Testis (tissue), 3 donors: Measurements from ENCODE around the gene DNAJC4. TPM values are rescaled to one million over a fixed set of nuclear protein-coding genes. Genes with fewer than 3 reads are reported as not detected.

ENCODE experiments used
- DNase-seq: peaks from one replicate; pipeline ENCODE4 v3.0.0-alpha.2; 2019
- H3K27ac ChIP-seq, 2 donors: fragments of 200-600 bp; sonication (generic); one replicate each; pipeline ENCODE4 v1.5.1; 2019
- H3K27me3 ChIP-seq: fragments of 200-600 bp; sonication (generic); one replicate; pipeline ENCODE4 v1.5.1; 2019
- H3K36me3 ChIP-seq: fragments of 200-600 bp; sonication (generic); one replicate; pipeline ENCODE4 v1.5.1; 2017; ENCODE audit warnings: low read depth; ENCODE audit errors: missing control alignments
- H3K4me1 ChIP-seq: fragments of 200-600 bp; sonication (generic); one replicate; pipeline ENCODE4 v1.5.1; 2019
- H3K4me3 ChIP-seq, 2 donors: fragments of 200-600 bp; sonication (generic); one replicate each; pipeline ENCODE4 v1.5.1; 2017 to 2019
- H3K9me3 ChIP-seq: fragments of 200-600 bp; sonication (generic); one replicate; pipeline ENCODE4 v1.5.1; 2017
- CTCF ChIP-seq, 3 experiments: fragments of 450-650 bp in 2 of 3; fragments of 200-600 bp in 1 of 3; sonication (generic) in 1 of 3; IDR thresholded peaks; one replicate each; pipeline ENCODE4 v1.5.1; 2016 to 2019; ENCODE audit warnings: antibody characterized with exemption in 3 of 3, mild to moderate bottlenecking in 2 of 3, moderate library complexity in 1 of 3
- POLR2A ChIP-seq: fragments of 450-650 bp; IDR thresholded peaks from one replicate; pipeline ENCODE4 v1.6.1; 2017; ENCODE audit warnings: antibody characterized with exemption, mild to moderate bottlenecking, moderate library complexity
- WGBS, 2 donors: methylation state at CpG; one replicate each; pipeline ENCODE4 v1.1.5; 2018; 5-methylcytosine and 5-hydroxymethylcytosine counted together
- intact Hi-C: fragments of 100-400 bp; cut with DNase I; formaldehyde crosslinking; loops from one replicate; pipeline ENCODE4 v1.15.1; 2023; ENCODE audit warnings: low total_unique reads
- polyA plus RNA-seq: library from polyadenylated mRNA; stranded (reverse); fragments of 350-450 nt; fragmentation: Illumina TruSeq; extraction: RNeasy Lipid Tissue Mini Kit (QIAGEN cat#74804); gene quantifications from one replicate; pipeline ENCODE4 v1.2.3, GENCODE V29; 2014; ENCODE audit warnings: low read depth, low replicate concordance; ENCODE audit not compliant: insufficient read depth
- total RNA-seq, 2 donors: library from RNA; depleted of rRNA; stranded (reverse); fragments of >200 nt; gene quantifications; one replicate each; pipeline ENCODE4 v1.2.3, GENCODE V29; 2016

DNAJC4 gene
- total and polyA plus RNA-seq, 3 donors from 2014 or later, result 105 to 303 (median 254) TPM

DNA sequence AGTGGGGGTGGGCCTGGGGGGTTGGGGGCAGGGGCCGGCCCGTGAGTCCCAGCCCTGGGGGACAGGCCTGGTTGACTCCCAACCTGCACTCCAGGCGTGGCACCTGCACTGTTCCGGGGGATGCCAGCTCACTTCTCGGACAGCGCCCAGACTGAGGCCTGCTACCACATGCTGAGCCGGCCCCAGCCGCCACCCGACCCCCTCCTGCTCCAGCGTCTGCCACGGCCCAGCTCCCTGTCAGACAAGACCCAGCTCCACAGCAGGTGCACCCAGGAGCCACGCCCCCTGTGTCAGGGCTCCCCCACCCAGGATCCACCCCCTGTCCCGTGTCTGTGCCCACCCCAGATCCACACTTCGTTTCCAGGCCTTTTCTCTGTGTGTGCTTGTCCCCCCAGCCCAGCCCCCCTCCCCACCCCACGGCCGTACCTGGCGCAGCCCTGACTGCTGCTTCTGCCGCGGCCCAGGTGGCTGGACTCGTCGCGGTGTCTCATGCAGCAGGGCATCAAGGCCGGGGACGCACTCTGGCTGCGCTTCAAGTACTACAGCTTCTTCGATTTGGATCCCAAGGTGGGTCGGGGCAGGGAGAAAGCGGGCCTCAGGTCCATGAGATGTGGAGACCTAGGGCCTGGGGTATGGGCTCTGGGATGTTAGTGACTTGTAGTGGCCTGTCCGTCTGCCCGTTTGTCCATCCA, 19.0 kb upstream of the DNAJC4 start:
- 81 to 88% methylated on average over 15 to 30 of the region's 30 CpGs for WGBS, 2 donors
- H3K4me3 ChIP-seq, result no peak overlapping the region
- DNase-seq, result no peak
- no peaks in the 10 kb centered on the region for H3K36me3 ChIP-seq
- TF ChIP-seq CTCF (IDR thresholded peaks at IDR 0.05), result no peak
- TF ChIP-seq POLR2A, result no peak
- H3K27ac ChIP-seq, result no peak overlapping the region
- H3K4me1 ChIP-seq, result peaks cover 6% of the 10 kb centered on the region
- H3K27me3 ChIP-seq, result no peaks in the 10 kb centered on the region
- no peaks in the 10 kb centered on the region for H3K9me3 ChIP-seq
- intact Hi-C loops, result no loop called here

DNA sequence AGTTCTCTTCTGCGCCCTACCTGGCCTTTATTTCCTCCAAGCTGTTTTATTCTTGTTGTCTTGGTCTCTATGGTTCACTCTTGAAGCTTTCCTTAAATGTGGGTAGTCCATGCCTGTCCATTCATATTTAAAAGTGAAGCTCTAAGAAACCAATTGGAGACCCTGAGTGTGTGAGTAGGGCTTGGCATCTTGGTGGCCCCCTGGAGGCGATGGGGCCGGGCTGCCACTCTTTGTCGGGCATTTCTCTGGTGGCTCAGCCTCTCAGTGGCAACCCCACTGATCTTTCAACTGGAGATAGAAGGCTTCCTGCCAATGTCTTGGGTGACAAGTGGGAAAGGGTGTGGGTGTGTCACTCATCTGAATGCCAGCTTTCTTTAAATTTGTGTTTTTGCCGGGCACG, 13.5 kb upstream of the DNAJC4 start:
- no peaks in the 10 kb centered on the region for H3K9me3 ChIP-seq
- intact Hi-C loops, result no loop called here
- no peaks in the 10 kb centered on the region for H3K27me3 ChIP-seq
- no peak overlapping the region for H3K27ac ChIP-seq
- no peak for TF ChIP-seq POLR2A
- no peak for TF ChIP-seq CTCF (IDR thresholded peaks at IDR 0.05)
- no peaks in the 10 kb centered on the region for H3K36me3 ChIP-seq
- 90 to 95% methylated on average over 6 of the region's 6 CpGs for WGBS, 2 donors
- DNase-seq, result no peak
- H3K4me3 ChIP-seq, result no peak overlapping the region
- H3K4me1 ChIP-seq, result no peaks in the 10 kb centered on the region

DNA sequence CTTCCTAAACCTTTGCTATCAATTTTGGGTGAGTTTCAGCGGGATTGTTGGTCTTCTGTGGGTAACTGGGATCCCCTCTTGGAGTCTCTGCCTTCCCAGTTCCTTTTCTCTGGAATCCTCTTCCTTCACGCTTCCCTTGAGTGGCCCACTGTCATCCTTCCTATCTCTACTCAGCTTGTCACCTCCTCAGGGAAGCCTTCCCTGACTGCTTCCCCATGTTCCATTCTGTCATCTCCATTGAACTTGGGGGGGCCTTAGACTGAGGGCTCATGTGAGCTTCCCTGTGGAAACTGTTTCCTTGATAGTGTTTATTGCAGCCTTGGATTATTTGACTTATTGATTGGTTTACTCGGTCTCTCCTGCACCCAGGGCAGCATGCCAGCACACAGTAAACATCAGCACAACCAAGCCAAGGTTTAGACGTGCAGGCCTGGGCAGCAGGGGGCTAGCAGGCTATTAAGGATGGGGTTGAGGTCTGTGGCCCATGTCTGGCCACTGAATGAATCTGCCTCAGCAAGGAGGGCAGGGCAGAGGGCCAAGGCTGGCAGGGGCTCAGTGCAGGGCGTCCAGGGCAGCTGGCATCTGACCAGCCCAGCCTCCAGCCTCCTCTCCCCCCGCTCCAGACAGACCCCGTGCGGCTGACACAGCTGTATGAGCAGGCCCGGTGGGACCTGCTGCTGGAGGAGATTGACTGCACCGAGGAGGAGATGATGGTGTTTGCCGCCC, 11.6 kb upstream of the DNAJC4 start:
- Histone ChIP-seq H3K4me3 (no peak overlapping the region), H3K27me3 (no peaks in the 10 kb centered on the region), H3K27ac (no peak overlapping the region), H3K4me1 (peaks cover 7% of the 10 kb centered on the region), H3K36me3 (no peaks in the 10 kb centered on the region), H3K9me3 (no peaks in the 10 kb centered on the region)
- TF ChIP-seq POLR2A (no peak), CTCF (IDR thresholded peaks at IDR 0.05) (no peak)
- intact Hi-C loops, result no loop called here
- DNase-seq, result no peak
- 64 to 78% methylated on average over 10 to 11 of the region's 11 CpGs for WGBS, 2 donors

GRCh38 chr11:64219354-64219684, 11.0 kb upstream of the DNAJC4 start:
- H3K9me3 ChIP-seq, result no peaks in the 10 kb centered on the region
- intact Hi-C loops, result no loop called here
- no peaks in the 10 kb centered on the region for H3K36me3 ChIP-seq
- no peak overlapping the region for H3K27ac ChIP-seq
- peaks cover 7% of the 10 kb centered on the region for H3K4me1 ChIP-seq
- TF ChIP-seq POLR2A (no peak), CTCF (IDR thresholded peaks at IDR 0.05) (no peak)
- 89 to 100% methylated on average over 3 to 7 of the region's 7 CpGs for WGBS, 2 donors
- no peak for DNase-seq
- H3K4me3 ChIP-seq, result no peak overlapping the region
- no peaks in the 10 kb centered on the region for H3K27me3 ChIP-seq

- Histone ChIP-seq H3K9me3 (no peaks in the 10 kb centered on the region), H3K4me3 (no peak overlapping the region), H3K27me3 (no peaks in the 10 kb centered on the region), H3K4me1 (peaks cover 8% of the 10 kb centered on the region), H3K36me3 (no peaks in the 10 kb centered on the region), H3K27ac (no peak overlapping the region)
- DNase-seq, result no peak
- TF ChIP-seq POLR2A (no peak), CTCF (IDR thresholded peaks at IDR 0.05) (no peak)
- WGBS, 2 donors, result 87 to 92% methylated on average over 4 to 10 of the region's 10 CpGs
- intact Hi-C loops, result no loop called here
Measured at GRCh38 chr11:64219755-64220154, 10.6 kb upstream of the DNAJC4 start.
